Fibroblast of the aortic adventitia (primary cell): Measurements from ENCODE around the gene PRPF40A. TPM values are rescaled to one million over a fixed set of nuclear protein-coding genes. Genes with fewer than 3 reads are reported as not detected.

Source experiments
- DNase-seq: peaks from one replicate; pipeline ENCODE4 v3.0.0-alpha.2; 2010; ENCODE audit warnings: low read depth
- H3K4me3 ChIP-seq: 2 replicates; pipeline ENCODE4 v1.5.1; 2011; ENCODE audit warnings: low read depth, mild to moderate bottlenecking, control low read depth, low read length, moderate library complexity
- CTCF ChIP-seq: IDR thresholded peaks from 2 replicates; pipeline ENCODE4 v1.5.1; 2011; ENCODE audit warnings: mild to moderate bottlenecking, low read length, control low read depth, inconsistent platforms; ENCODE audit not compliant: insufficient read depth
- total RNA-seq: library from RNA; depleted of rRNA; stranded (reverse); fragments of >200 nt; gene quantifications from 2 replicates; pipeline ENCODE4 v1.2.3, GENCODE V29; 2012; ENCODE audit warnings: low replicate concordance

PRPF40A gene
- total RNA-seq, 1 donor = 113 TPM

GRCh38 chr2:152611458-152612231 lies 105.6 kb downstream of the PRPF40A start:
- DNase-seq = peak; percentile 89
- no peak overlapping the region for H3K4me3 ChIP-seq

GRCh38 chr2:152609699-152610098 lies 107.6 kb downstream of the PRPF40A start:
- H3K4me3 ChIP-seq = no peak overlapping the region
- TF ChIP-seq CTCF = no peak
- DNase-seq = no peak

More at GRCh38 chr2:152611458-152612231, 105.6 kb downstream of the PRPF40A start:
- no peak for TF ChIP-seq CTCF

GRCh38 chr2:152609154-152609553 lies 108.1 kb downstream of the PRPF40A start:
- no peak for TF ChIP-seq CTCF
- H3K4me3 ChIP-seq = no peak overlapping the region
- peak; percentile 38 for DNase-seq

GRCh38 chr2:152607793-152608300 lies 109.4 kb downstream of the PRPF40A start:
- no peak overlapping the region for H3K4me3 ChIP-seq
- no peak for DNase-seq
- no peak for TF ChIP-seq CTCF

GRCh38 chr2:152606941-152607340 lies 110.3 kb downstream of the PRPF40A start:
- no peak for TF ChIP-seq CTCF
- no peak overlapping the region for H3K4me3 ChIP-seq
- no peak for DNase-seq

GRCh38 chr2:152606081-152606480 lies 111.2 kb downstream of the PRPF40A start:
- no peak for TF ChIP-seq CTCF
- no peak for DNase-seq
- no peak overlapping the region for H3K4me3 ChIP-seq
